ENCODE results near the gene VGLL4. TPM values are rescaled to one million over a fixed set of nuclear protein-coding genes. Genes with fewer than 3 reads are reported as not detected.
A peak's percentile ranks its signal among the peaks of the same experiment; 100 is the strongest.

VGLL4 gene
- polyA plus RNA-seq, 1 donor (not counting 4 experiments of a cell fraction or from before 2014, with no cell fraction given) = 32.6 TPM

GRCh38 chr3:11592445-11593298 is 51.0 kb downstream of the VGLL4 start:
- Histone ChIP-seq H3K9me3 (ENCODE audit: control insufficient read depth, low read depth, low read length) (no peaks in the 10 kb centered on the region), H3K9me1 (ENCODE audit: control insufficient read depth, extremely low read depth, insufficient read depth, low read length) (peaks cover 10% of the 10 kb centered on the region), H2AFZ (ENCODE audit: control insufficient read depth, low read length) (no peak overlapping the region), H3K9ac (ENCODE audit: control insufficient read depth, extremely low read depth, insufficient read depth, low read length) (no peak overlapping the region), H3K4me3 (ENCODE audit: control insufficient read depth in 2 of 3, extremely low read depth in 1 of 3, insufficient read depth in 2 of 3, low read depth in 1 of 3, low read length in 3 of 3) (no peak overlapping the region), H3K27me3 (ENCODE audit: control insufficient read depth, extremely low read depth, insufficient read depth, low read length) (no peaks in the 10 kb centered on the region), H3K27ac (ENCODE audit: control insufficient read depth, insufficient read depth, low read length) (peak overlapping the region; percentile 5), H3K79me2 (ENCODE audit: control insufficient read depth, insufficient read depth, low read length) (peaks cover 84% of the 10 kb centered on the region), H3K36me3 (ENCODE audit: control insufficient read depth in 2 of 2, extremely low read depth in 1 of 2, insufficient read depth in 2 of 2, low read length in 2 of 2) (peaks cover 5 to 8% of the 10 kb centered on the region in 2 experiments), H3K4me1 (ENCODE audit: control insufficient read depth, extremely low read depth, insufficient read depth, low read length) (peaks cover 26% of the 10 kb centered on the region), H4K20me1 (ENCODE audit: control insufficient read depth, extremely low read depth, insufficient read depth, low read length) (no peaks in the 10 kb centered on the region), H3K4me2 (ENCODE audit: control insufficient read depth, extremely low read depth, insufficient read depth, low read depth, low read length) (peak overlapping the region; percentile 38)
- dilution Hi-C loops (cut with MboI; ENCODE audit: extremely low pct_ligation_motif_present, low sequenced_read_pairs) = no loop called here
- DNase-seq (ENCODE audit: low read depth, low spot score) (no peak), FAIRE-seq (no peak)
- TF ChIP-seq EZH2 (IDR thresholded peaks at IDR 0.05; ENCODE audit: low read length) (no peak), CTCF (optimal IDR thresholded peaks at IDR 0.05 in 1 of 3, IDR thresholded peaks at IDR 0.05 in 1 of 3, conservative IDR thresholded peaks at IDR 0.05 in 1 of 3; ENCODE audit: extremely low read depth in 1 of 3, insufficient read depth in 2 of 3, low read length in 3 of 3) (no peak)

GRCh38 chr3:11591391-11592282 is 52.1 kb downstream of the VGLL4 start:
- Histone ChIP-seq H3K36me3 (ENCODE audit: control insufficient read depth in 2 of 2, extremely low read depth in 1 of 2, insufficient read depth in 2 of 2, low read length in 2 of 2) (peaks cover 5 to 9% of the 10 kb centered on the region in 2 experiments), H3K9ac (ENCODE audit: control insufficient read depth, extremely low read depth, insufficient read depth, low read length) (peak overlapping the region; percentile 44), H3K9me3 (ENCODE audit: control insufficient read depth, low read depth, low read length) (no peaks in the 10 kb centered on the region), H3K27me3 (ENCODE audit: control insufficient read depth, extremely low read depth, insufficient read depth, low read length) (no peaks in the 10 kb centered on the region), H3K79me2 (ENCODE audit: control insufficient read depth, insufficient read depth, low read length) (peaks cover 84% of the 10 kb centered on the region), H3K9me1 (ENCODE audit: control insufficient read depth, extremely low read depth, insufficient read depth, low read length) (peaks cover 10% of the 10 kb centered on the region), H3K4me1 (ENCODE audit: control insufficient read depth, extremely low read depth, insufficient read depth, low read length) (peaks cover 26% of the 10 kb centered on the region), H2AFZ (ENCODE audit: control insufficient read depth, low read length) (peak overlapping the region; percentile 23), H3K4me3 (ENCODE audit: control insufficient read depth in 2 of 3, extremely low read depth in 1 of 3, insufficient read depth in 2 of 3, low read depth in 1 of 3, low read length in 3 of 3) (peak overlapping the region in 1 of 3 experiments; percentile 7), H3K4me2 (ENCODE audit: control insufficient read depth, extremely low read depth, insufficient read depth, low read depth, low read length) (peak overlapping the region; percentile 71), H3K27ac (ENCODE audit: control insufficient read depth, insufficient read depth, low read length) (peak overlapping the region; percentile 58), H4K20me1 (ENCODE audit: control insufficient read depth, extremely low read depth, insufficient read depth, low read length) (no peaks in the 10 kb centered on the region)
- TF ChIP-seq CTCF (optimal IDR thresholded peaks at IDR 0.05 in 1 of 3, IDR thresholded peaks at IDR 0.05 in 1 of 3, conservative IDR thresholded peaks at IDR 0.05 in 1 of 3; ENCODE audit: extremely low read depth in 1 of 3, insufficient read depth in 2 of 3, low read length in 3 of 3) (no peak), EZH2 (IDR thresholded peaks at IDR 0.05; ENCODE audit: low read length) (no peak)
- dilution Hi-C loops (cut with MboI; ENCODE audit: extremely low pct_ligation_motif_present, low sequenced_read_pairs) = no loop called here
- FAIRE-seq (peak; percentile 87), DNase-seq (ENCODE audit: low read depth, low spot score) (no peak)

Data from keratinocyte (primary cell).